Adrenal gland (tissue), 5 donors: Measurements from ENCODE around the gene FAM221B.

Source experiments
- POLR2A ChIP-seq, 2 donors: fragments of 450-650 bp; IDR thresholded peaks; one replicate each; pipeline ENCODE4 v1.6.1; 2017; ENCODE audit warnings: antibody characterized with exemption in 2 of 2, mild to moderate bottlenecking in 2 of 2, moderate library complexity in 1 of 2
- TF ChIP-seq, protein P1 (sequence below), 6 experiments: fragments of 450-650 bp in 4 of 6; fragments of 200-600 bp in 2 of 6; sonication (generic) in 1 of 6; IDR thresholded peaks; 1 replicate in 5 of 6; 2 replicates in 1 of 6; pipeline versions ENCODE4 v1.5.1 to v1.8.0; 2016 to 2021; ENCODE audit warnings: antibody characterized with exemption in 6 of 6, mild to moderate bottlenecking in 2 of 6, moderate library complexity in 1 of 6
- donor health status: DM: no; HTN: no; CAD: no.

DNA sequence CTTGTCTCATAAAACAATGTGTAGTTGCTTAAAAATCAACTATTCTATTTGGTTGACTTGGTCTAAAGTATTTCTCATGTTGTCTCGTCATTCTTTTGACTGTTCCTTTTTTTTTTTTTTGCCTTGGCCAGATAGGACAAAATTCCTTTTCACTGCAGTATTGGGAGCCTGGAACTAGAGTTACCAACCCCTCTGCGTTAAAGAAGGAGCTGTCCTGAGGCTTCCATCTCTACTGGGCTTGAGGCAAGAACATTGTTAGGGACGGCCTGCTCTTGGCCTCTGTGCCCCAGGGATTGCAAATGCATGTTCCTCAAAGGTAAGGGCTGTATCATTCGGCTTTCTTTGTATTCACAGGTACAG, 38.5 kb downstream of the FAM221B start:
- no peak for TF ChIP-seq POLR2A (IDR thresholded peaks at IDR 0.05)
- TF ChIP-seq, protein P1, sequence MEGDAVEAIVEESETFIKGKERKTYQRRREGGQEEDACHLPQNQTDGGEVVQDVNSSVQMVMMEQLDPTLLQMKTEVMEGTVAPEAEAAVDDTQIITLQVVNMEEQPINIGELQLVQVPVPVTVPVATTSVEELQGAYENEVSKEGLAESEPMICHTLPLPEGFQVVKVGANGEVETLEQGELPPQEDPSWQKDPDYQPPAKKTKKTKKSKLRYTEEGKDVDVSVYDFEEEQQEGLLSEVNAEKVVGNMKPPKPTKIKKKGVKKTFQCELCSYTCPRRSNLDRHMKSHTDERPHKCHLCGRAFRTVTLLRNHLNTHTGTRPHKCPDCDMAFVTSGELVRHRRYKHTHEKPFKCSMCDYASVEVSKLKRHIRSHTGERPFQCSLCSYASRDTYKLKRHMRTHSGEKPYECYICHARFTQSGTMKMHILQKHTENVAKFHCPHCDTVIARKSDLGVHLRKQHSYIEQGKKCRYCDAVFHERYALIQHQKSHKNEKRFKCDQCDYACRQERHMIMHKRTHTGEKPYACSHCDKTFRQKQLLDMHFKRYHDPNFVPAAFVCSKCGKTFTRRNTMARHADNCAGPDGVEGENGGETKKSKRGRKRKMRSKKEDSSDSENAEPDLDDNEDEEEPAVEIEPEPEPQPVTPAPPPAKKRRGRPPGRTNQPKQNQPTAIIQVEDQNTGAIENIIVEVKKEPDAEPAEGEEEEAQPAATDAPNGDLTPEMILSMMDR (IDR thresholded peaks at IDR 0.05) = no peak
